Astrocyte (in vitro differentiated cells and primary cell): ENCODE results near the gene TRIB2. TPM values are rescaled to one million over a fixed set of nuclear protein-coding genes. Genes with fewer than 3 reads are reported as not detected.

Source experiments
- DNase-seq: peaks from one replicate; pipeline ENCODE4 v3.0.0-alpha.2; 2010; ENCODE audit warnings: low read depth
- FAIRE-seq: peaks from 2 replicates; lab custom pipeline; 2011; peaks lifted over from hg19 to GRCh38; lab: Jason Lieb, UNC
- H2AFZ ChIP-seq: 2 replicates; pipeline ENCODE4 v1.6.0; 2012; ENCODE audit warnings: low read depth, low read length, inconsistent platforms
- H3K27ac ChIP-seq: 2 replicates; pipeline ENCODE4 v1.5.1; 2011; ENCODE audit warnings: low read depth, low read length, inconsistent platforms
- H3K27me3 ChIP-seq: 2 replicates; pipeline ENCODE4 v1.6.0; 2011; ENCODE audit warnings: low read length, inconsistent platforms; ENCODE audit not compliant: insufficient read depth
- H3K36me3 ChIP-seq: 2 replicates; pipeline ENCODE4 v1.5.1; 2011; ENCODE audit warnings: low read length, inconsistent platforms; ENCODE audit not compliant: insufficient read depth
- H3K4me1 ChIP-seq: 2 replicates; pipeline ENCODE4 v1.5.1; 2011; ENCODE audit warnings: low read length, inconsistent platforms; ENCODE audit not compliant: insufficient read depth
- H3K4me2 ChIP-seq: 2 replicates; pipeline ENCODE4 v1.6.0; 2012; ENCODE audit warnings: low read length, inconsistent platforms
- H3K4me3 ChIP-seq: 2 replicates; pipeline ENCODE4 v1.5.1; 2011; ENCODE audit warnings: low read depth, mild to moderate bottlenecking, low read length, inconsistent platforms; ENCODE audit not compliant: insufficient read depth
- H3K79me2 ChIP-seq: 2 replicates; pipeline ENCODE4 v1.6.0; 2012; ENCODE audit warnings: mild to moderate bottlenecking, low read length, inconsistent platforms; ENCODE audit not compliant: insufficient read depth
- H3K9ac ChIP-seq: 2 replicates; pipeline ENCODE4 v1.6.0; 2012; ENCODE audit warnings: mild to moderate bottlenecking, low read length, inconsistent platforms
- H3K9me3 ChIP-seq: 2 replicates; pipeline ENCODE4 v1.5.1; 2012; ENCODE audit warnings: low read depth, mild to moderate bottlenecking, low read length, inconsistent platforms; ENCODE audit not compliant: insufficient read depth
- H4K20me1 ChIP-seq: 2 replicates; pipeline ENCODE4 v1.6.0; 2012; ENCODE audit warnings: low read length, inconsistent platforms; ENCODE audit not compliant: insufficient read depth
- H3K27ac Mint-ChIP-seq: one replicate; pipeline ENCODE4 v1.8.0; 2021; ENCODE audit warnings: mild to moderate bottlenecking, mixed read lengths; ENCODE audit not compliant: unreplicated experiment
- H3K27me3 Mint-ChIP-seq: one replicate; pipeline ENCODE4 v1.8.0; 2021; ENCODE audit warnings: low read depth, mixed read lengths; ENCODE audit not compliant: unreplicated experiment
- H3K36me3 Mint-ChIP-seq: one replicate; pipeline ENCODE4 v1.8.0; 2021; ENCODE audit warnings: low read depth, mixed read lengths; ENCODE audit not compliant: unreplicated experiment
- H3K4me1 Mint-ChIP-seq: one replicate; pipeline ENCODE4 v1.8.0; 2021; ENCODE audit warnings: low read depth, mixed read lengths; ENCODE audit not compliant: unreplicated experiment
- H3K4me3 Mint-ChIP-seq: one replicate; pipeline ENCODE4 v1.8.0; 2021; ENCODE audit warnings: mild to moderate bottlenecking, moderate library complexity, mixed read lengths; ENCODE audit not compliant: unreplicated experiment
- H3K9me3 Mint-ChIP-seq: one replicate; pipeline ENCODE4 v1.8.0; 2021; ENCODE audit warnings: mild to moderate bottlenecking, mixed read lengths; ENCODE audit not compliant: unreplicated experiment
- EZH2 ChIP-seq: IDR thresholded peaks from 2 replicates; pipeline ENCODE4 v1.6.1; 2012; ENCODE audit warnings: mild to moderate bottlenecking, low read length, inconsistent platforms; ENCODE audit not compliant: insufficient read depth
- total RNA-seq: library from RNA; stranded (reverse); gene quantifications from 2 replicates; pipeline ENCODE4 v1.2.1, GENCODE V29; 2021
- TF ChIP-seq, protein P1 (sequence below): IDR thresholded peaks from 2 replicates; pipeline ENCODE4 v1.5.1; 2011; ENCODE audit warnings: low read depth, mild to moderate bottlenecking, inconsistent platforms, low read length, moderate library complexity; ENCODE audit not compliant: insufficient read depth

The TRIB2 gene
- total RNA-seq, 1 donor from 2014 or later, result 22.6 TPM

DNA sequence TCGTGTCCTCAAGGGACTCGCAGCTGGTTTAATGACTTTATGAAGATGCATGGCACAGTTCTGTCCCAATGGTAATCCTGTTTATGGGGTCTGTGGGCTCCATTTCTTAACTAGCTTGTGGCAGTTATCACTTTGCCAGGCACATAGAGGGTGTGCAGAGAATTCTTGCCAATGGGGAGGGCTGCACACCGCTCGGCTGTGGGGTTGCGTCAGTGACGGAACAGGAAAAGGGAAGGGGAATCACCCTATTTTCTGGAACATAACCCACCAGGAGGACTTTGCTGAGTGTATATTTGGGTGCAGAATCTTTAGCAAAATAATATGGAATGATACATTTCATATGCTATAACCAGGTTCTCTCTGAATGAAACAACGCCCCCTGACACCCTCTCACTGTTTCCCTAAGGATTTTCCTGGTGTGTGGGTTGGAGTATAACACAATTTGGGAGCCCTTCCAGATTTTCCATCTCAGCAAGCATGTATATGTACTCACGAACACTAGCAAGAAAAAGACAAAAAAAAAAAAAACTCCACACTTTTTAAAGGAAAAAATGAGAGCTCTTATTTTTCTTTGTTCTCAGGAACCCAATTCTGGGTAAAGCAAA, 43.9 kb upstream of the TRIB2 start:
- no peaks in the 10 kb centered on the region for H3K36me3 ChIP-seq
- no peak overlapping the region for H3K27ac ChIP-seq
- Mint-ChIP-seq H3K36me3 (no peaks in the 10 kb centered on the region), H3K4me3 (no peak overlapping the region), H3K4me1 (peaks cover 18% of the 10 kb centered on the region), H3K9me3 (no peaks in the 10 kb centered on the region), H3K27me3 (peaks cover 3% of the 10 kb centered on the region), H3K27ac (no peak overlapping the region)
- DNase-seq (no peak), FAIRE-seq (no peak)
- H3K4me3 ChIP-seq, result no peak overlapping the region
- no peaks in the 10 kb centered on the region for H4K20me1 ChIP-seq
- H3K79me2 ChIP-seq, result no peaks in the 10 kb centered on the region
- H3K9me3 ChIP-seq, result no peaks in the 10 kb centered on the region
- no peak overlapping the region for H3K9ac ChIP-seq
- no peaks in the 10 kb centered on the region for H3K27me3 ChIP-seq
- no peak overlapping the region for H3K4me2 ChIP-seq
- TF ChIP-seq, protein P1, sequence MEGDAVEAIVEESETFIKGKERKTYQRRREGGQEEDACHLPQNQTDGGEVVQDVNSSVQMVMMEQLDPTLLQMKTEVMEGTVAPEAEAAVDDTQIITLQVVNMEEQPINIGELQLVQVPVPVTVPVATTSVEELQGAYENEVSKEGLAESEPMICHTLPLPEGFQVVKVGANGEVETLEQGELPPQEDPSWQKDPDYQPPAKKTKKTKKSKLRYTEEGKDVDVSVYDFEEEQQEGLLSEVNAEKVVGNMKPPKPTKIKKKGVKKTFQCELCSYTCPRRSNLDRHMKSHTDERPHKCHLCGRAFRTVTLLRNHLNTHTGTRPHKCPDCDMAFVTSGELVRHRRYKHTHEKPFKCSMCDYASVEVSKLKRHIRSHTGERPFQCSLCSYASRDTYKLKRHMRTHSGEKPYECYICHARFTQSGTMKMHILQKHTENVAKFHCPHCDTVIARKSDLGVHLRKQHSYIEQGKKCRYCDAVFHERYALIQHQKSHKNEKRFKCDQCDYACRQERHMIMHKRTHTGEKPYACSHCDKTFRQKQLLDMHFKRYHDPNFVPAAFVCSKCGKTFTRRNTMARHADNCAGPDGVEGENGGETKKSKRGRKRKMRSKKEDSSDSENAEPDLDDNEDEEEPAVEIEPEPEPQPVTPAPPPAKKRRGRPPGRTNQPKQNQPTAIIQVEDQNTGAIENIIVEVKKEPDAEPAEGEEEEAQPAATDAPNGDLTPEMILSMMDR, result no peak
- TF ChIP-seq EZH2, result no peak
- no peak overlapping the region for H2AFZ ChIP-seq
- peaks cover 4% of the 10 kb centered on the region for H3K4me1 ChIP-seq

DNA sequence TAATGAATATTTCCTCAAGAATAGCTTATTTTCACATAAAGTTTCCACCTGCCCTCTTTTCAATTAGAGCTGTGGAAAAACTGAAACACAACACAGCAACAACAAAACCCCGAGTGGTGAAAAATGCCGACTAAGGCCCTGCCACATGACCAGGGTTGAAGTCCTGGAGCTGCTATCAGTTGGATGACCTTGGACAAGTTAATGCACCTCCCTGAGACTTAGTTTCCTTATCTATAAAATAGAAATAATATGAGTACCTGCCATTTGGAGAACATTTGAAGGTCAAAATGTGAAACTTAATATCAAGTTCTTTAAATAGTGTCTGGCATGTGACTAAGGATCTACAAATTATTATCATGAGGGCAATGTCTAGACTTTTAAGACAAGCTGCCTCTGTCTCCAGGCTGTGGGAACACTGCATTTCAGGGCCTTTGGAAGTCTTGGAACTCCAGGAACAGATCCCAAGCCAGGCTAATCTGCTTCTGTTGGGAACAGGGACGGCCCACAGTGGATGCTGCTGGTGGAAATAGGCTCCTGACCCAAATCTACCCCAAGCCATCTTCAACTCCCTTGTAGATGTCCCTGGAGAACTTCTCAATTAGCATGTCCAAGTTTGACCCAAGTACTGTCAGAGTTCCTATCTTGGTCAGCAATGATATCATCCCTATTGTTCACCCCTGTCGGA, 42.0 kb upstream of the TRIB2 start:
- no peaks in the 10 kb centered on the region for H3K36me3 Mint-ChIP-seq

More for the DNA sequence above, 42.0 kb upstream of the TRIB2 start:
- Mint-ChIP-seq H3K4me3 (no peak overlapping the region), H3K27me3 (peaks cover 3% of the 10 kb centered on the region), H3K9me3 (peaks cover 1% of the 10 kb centered on the region), H3K4me1 (peaks cover 11% of the 10 kb centered on the region), H3K27ac (no peak overlapping the region)
- Histone ChIP-seq H3K27me3 (no peaks in the 10 kb centered on the region), H3K36me3 (no peaks in the 10 kb centered on the region), H4K20me1 (no peaks in the 10 kb centered on the region), H3K27ac (no peak overlapping the region), H3K79me2 (no peaks in the 10 kb centered on the region), H2AFZ (peak overlapping the region; percentile 39), H3K9me3 (no peaks in the 10 kb centered on the region), H3K9ac (no peak overlapping the region), H3K4me1 (peaks cover 4% of the 10 kb centered on the region), H3K4me3 (no peak overlapping the region), H3K4me2 (peak overlapping the region; percentile 23)
- TF ChIP-seq, protein P1, result no peak
- TF ChIP-seq EZH2, result no peak
- DNase-seq, result no peak
- no peak for FAIRE-seq
